H1 (cell line): Measurements from ENCODE around the gene PPP1R1A. TPM values are rescaled to one million over a fixed set of nuclear protein-coding genes. Genes with fewer than 3 reads are reported as not detected.
A peak's percentile ranks its signal among the peaks of the same experiment; 100 is the strongest.

Experiments used
- CTCF ChIA-PET: fragments of 300-600 bp; sonication (Branson Sonifier 250); formaldehyde crosslinking; loops from one replicate; lab custom pipeline; 2021; ENCODE audit not compliant: partially characterized antibody; lab: Charles Lee
- POLR2A ChIA-PET: fragments of 300-600 bp; sonication (Branson Sonifier 250); formaldehyde crosslinking; loops from one replicate; lab custom pipeline; 2021; ENCODE audit warnings: inconsistent platforms; ENCODE audit not compliant: partially characterized antibody; lab: Charles Lee
- DNase-seq, 2 experiments: peaks; one replicate each; pipeline versions ENCODE4 v3.0.0 to v3.0.0-alpha.2; 2010 to 2022; ENCODE audit warnings: low spot score in 2 of 2, low read depth in 1 of 2, mixed read lengths in 1 of 2
- FAIRE-seq: peaks from 2 replicates; lab custom pipeline; 2011; peaks lifted over from hg19 to GRCh38; lab: Jason Lieb, UNC
- H2AFZ ChIP-seq: 2 replicates; pipeline ENCODE4 v1.8.1; 2012; ENCODE audit warnings: low read length, inconsistent platforms
- H2AK5ac ChIP-seq: 2 replicates; pipeline ENCODE4 v1.6.1; 2013; ENCODE audit warnings: low read depth, low read length
- H2BK120ac ChIP-seq: replicated peaks from 2 replicates; pipeline ENCODE3; 2013; ENCODE audit warnings: low read depth, low read length, inconsistent platforms
- H2BK12ac ChIP-seq: 2 replicates; pipeline ENCODE4 v1.6.1; 2013; ENCODE audit warnings: low read depth, low read length
- H2BK15ac ChIP-seq: 2 replicates; pipeline ENCODE4 v1.6.1; 2013; ENCODE audit warnings: low read length
- H2BK20ac ChIP-seq: 2 replicates; pipeline ENCODE4 v1.6.1; 2013; ENCODE audit warnings: low read length
- H2BK5ac ChIP-seq: 2 replicates; pipeline ENCODE4 v1.6.1; 2013; ENCODE audit warnings: low read depth, low read length
- H3K14ac ChIP-seq: 2 replicates; pipeline ENCODE4 v1.6.1; 2013; ENCODE audit warnings: inconsistent platforms; ENCODE audit not compliant: insufficient read length
- H3K18ac ChIP-seq: 2 replicates; pipeline ENCODE4 v1.6.1; 2013; ENCODE audit warnings: low read length; ENCODE audit errors: extremely low read depth
- H3K23ac ChIP-seq: 2 replicates; pipeline ENCODE4 v1.6.1; 2013; ENCODE audit warnings: inconsistent platforms; ENCODE audit not compliant: insufficient read length
- H3K23me2 ChIP-seq: 2 replicates; pipeline ENCODE4 v1.6.1; 2013; ENCODE audit warnings: low read depth, low read length
- H3K27ac ChIP-seq: 2 replicates; pipeline ENCODE4 v1.6.1; 2011; ENCODE audit warnings: low read depth, low read length, inconsistent platforms
- H3K27me3 ChIP-seq, 4 experiments: replicated peaks in 1 of 4; 1 replicate in 1 of 4; 2 replicates in 3 of 4; pipeline versions ENCODE4 v1.6.1 to v1.8.1; 2011 to 2013; ENCODE audit warnings: low read length in 3 of 4, mild to moderate bottlenecking in 3 of 4, inconsistent platforms in 2 of 4, mixed read lengths in 2 of 4, moderate library complexity in 1 of 4; ENCODE audit not compliant: control insufficient read depth in 3 of 4, insufficient read depth in 3 of 4; ENCODE audit errors: extremely low read depth in 1 of 4
- H3K36me3 ChIP-seq, 4 experiments: 2 replicates each; pipeline versions ENCODE4 v1.6.1 to v1.8.1; 2011 to 2013; ENCODE audit warnings: mild to moderate bottlenecking in 4 of 4, low read length in 3 of 4, moderate library complexity in 2 of 4, control low read depth in 1 of 4, inconsistent platforms in 1 of 4; ENCODE audit not compliant: insufficient read depth in 4 of 4, control insufficient read depth in 2 of 4
- H3K4ac ChIP-seq: replicated peaks from 2 replicates; pipeline ENCODE3; 2013; ENCODE audit warnings: low read length, low read depth, mixed read lengths, inconsistent platforms; ENCODE audit not compliant: insufficient read length
- H3K4me1 ChIP-seq, 4 experiments: replicated peaks in 1 of 4; 1 replicate in 1 of 4; 2 replicates in 3 of 4; pipeline versions ENCODE4 v1.6.1 to v1.8.1; 2011 to 2013; ENCODE audit warnings: low read length in 3 of 4, inconsistent platforms in 2 of 4, mixed read lengths in 1 of 4; ENCODE audit not compliant: insufficient read depth in 4 of 4, control insufficient read depth in 3 of 4
- H3K4me2 ChIP-seq, 2 experiments: 2 replicates each; pipeline versions ENCODE4 v1.6.1 to v1.8.1; 2011 to 2013; ENCODE audit warnings: low read depth in 2 of 2, low read length in 2 of 2, control low read depth in 1 of 2, inconsistent platforms in 1 of 2, mild to moderate bottlenecking in 1 of 2; ENCODE audit not compliant: insufficient read depth in 1 of 2
- H3K4me3 ChIP-seq, 4 experiments: fragments of 200-600, 300-600 bp in 1 of 4; sonication (generic), shearing (Covaris generic), sonication (Bioruptor Twin) in 1 of 4; 2 replicates each; pipeline versions ENCODE4 v1.5.1 to v1.8.1; 2011 to 2016; ENCODE audit warnings: low read length in 4 of 4, low read depth in 3 of 4, control low read depth in 2 of 4, inconsistent platforms in 2 of 4, mild to moderate bottlenecking in 2 of 4, mixed read lengths in 1 of 4, moderate library complexity in 1 of 4; ENCODE audit not compliant: insufficient read depth in 2 of 4; ENCODE audit errors: extremely low read depth in 1 of 4
- H3K56ac ChIP-seq: replicated peaks from 2 replicates; pipeline ENCODE3; 2013; ENCODE audit warnings: low read depth, mild to moderate bottlenecking, mixed read lengths, low read length, inconsistent platforms; ENCODE audit not compliant: insufficient read length
- H3K79me1 ChIP-seq: 2 replicates; pipeline ENCODE4 v1.6.1; 2013; ENCODE audit warnings: low read depth, low read length, control low read depth
- H3K79me2 ChIP-seq, 2 experiments: 2 replicates each; pipeline versions ENCODE4 v1.6.1 to v1.8.1; 2012 to 2013; ENCODE audit warnings: low read length in 2 of 2, mild to moderate bottlenecking in 2 of 2, inconsistent platforms in 1 of 2; ENCODE audit not compliant: insufficient read depth in 2 of 2, control insufficient read depth in 1 of 2
- H3K9ac ChIP-seq, 4 experiments: replicated peaks in 1 of 4; 1 replicate in 1 of 4; 2 replicates in 3 of 4; pipeline versions ENCODE4 v1.6.1 to v1.8.1; 2011 to 2013; ENCODE audit warnings: low read depth in 3 of 4, low read length in 3 of 4, control low read depth in 2 of 4, mild to moderate bottlenecking in 2 of 4, moderate library complexity in 2 of 4, inconsistent platforms in 1 of 4; ENCODE audit errors: extremely low read depth in 1 of 4
- H3K9me3 ChIP-seq, 2 experiments: 2 replicates each; pipeline versions ENCODE4 v1.6.1 to v1.8.1; 2012 to 2013; ENCODE audit warnings: mild to moderate bottlenecking in 2 of 2, moderate library complexity in 2 of 2, control low read depth in 1 of 2, inconsistent platforms in 1 of 2, low read depth in 1 of 2, low read length in 1 of 2, mixed read lengths in 1 of 2; ENCODE audit not compliant: insufficient read depth in 2 of 2
- H4K20me1 ChIP-seq, 2 experiments: replicated peaks in 1 of 2; 2 replicates each; pipeline versions ENCODE3 to v1.8.1; 2011 to 2013; ENCODE audit warnings: inconsistent platforms in 2 of 2, low read length in 2 of 2, mild to moderate bottlenecking in 1 of 2; ENCODE audit not compliant: insufficient read depth in 2 of 2, control insufficient read depth in 1 of 2
- H4K5ac ChIP-seq: 2 replicates; pipeline ENCODE4 v1.6.1; 2013; ENCODE audit warnings: low read length, low read depth, mixed read lengths, inconsistent platforms; ENCODE audit not compliant: insufficient read length
- H4K8ac ChIP-seq: 2 replicates; pipeline ENCODE4 v1.8.0; 2013; ENCODE audit warnings: mild to moderate bottlenecking, moderate library complexity, low read length, inconsistent platforms; ENCODE audit not compliant: insufficient read depth; ENCODE audit errors: extremely low read depth
- H4K91ac ChIP-seq: replicated peaks from 2 replicates; pipeline ENCODE3; 2013; ENCODE audit warnings: low read length, mixed read lengths, inconsistent platforms; ENCODE audit not compliant: insufficient read length
- BACH1 ChIP-seq: IDR thresholded peaks from 2 replicates; pipeline ENCODE4 v1.6.1; 2012; ENCODE audit warnings: low read length, improper control_type of control experiment
- CHD1 ChIP-seq: IDR thresholded peaks from 2 replicates; pipeline ENCODE4 v1.6.1; 2012; ENCODE audit warnings: low read depth, low read length, improper control_type of control experiment
- CTBP2 ChIP-seq: IDR thresholded peaks from 2 replicates; pipeline ENCODE4 v1.7.0; 2011; ENCODE audit warnings: borderline replicate concordance, mild to moderate bottlenecking, moderate library complexity, mixed read lengths, low read length; ENCODE audit not compliant: insufficient read depth, insufficient read length
- EZH2 ChIP-seq: fragments of 200-600 bp; sonication (generic); IDR thresholded peaks from 2 replicates; pipeline ENCODE4 v1.7.1; 2012; ENCODE audit warnings: low read depth, mild to moderate bottlenecking, moderate library complexity, low read length, inconsistent platforms; ENCODE audit not compliant: severe bottlenecking
- GABPA ChIP-seq: IDR thresholded peaks from 2 replicates; pipeline ENCODE4 v1.6.1; 2011; ENCODE audit warnings: mild to moderate bottlenecking, low read length, moderate library complexity, borderline replicate concordance; ENCODE audit not compliant: insufficient read depth
- NRF1 ChIP-seq: IDR thresholded peaks from 2 replicates; pipeline ENCODE4 v1.6.1; 2011; ENCODE audit warnings: mild to moderate bottlenecking, low read depth, low read length, improper control_type of control experiment
- POLR2AphosphoS5 ChIP-seq: IDR thresholded peaks from 2 replicates; pipeline ENCODE4 v1.6.1; 2011; ENCODE audit warnings: low read depth, low read length
- USF2 ChIP-seq: IDR thresholded peaks from 2 replicates; pipeline ENCODE4 v1.6.1; 2011; ENCODE audit warnings: low read length, improper control_type of control experiment
- WGBS, 2 experiments: shearing (Covaris generic) in 1 of 2; methylation state at CpG; one replicate each; pipeline versions ENCODE4 v1.1.6 to v1.1.7; 2013 to 2015; ENCODE audit warnings: low lambda C conversion rate in 2 of 2, mixed read lengths in 2 of 2, inconsistent platforms in 1 of 2, low coverage in 1 of 2, missing lambda C conversion rate in 1 of 2; ENCODE audit not compliant: insufficient replicate concordance in 2 of 2, insufficient coverage in 1 of 2, insufficient read length in 1 of 2; ENCODE audit errors: extremely low coverage in 1 of 2, missing lambda C conversion rate in 1 of 2; 5-methylcytosine and 5-hydroxymethylcytosine counted together
- polyA plus RNA-seq, 7 experiments: library from polyadenylated mRNA; depleted of rRNA in 3 of 7; stranded (reverse) in 5 of 7; unstranded in 2 of 7; fragments of >200 nt in 5 of 7; fragments of 200-250 nt in 2 of 7; gene quantifications; 1 replicate in 5 of 7; 2 replicates in 1 of 7; 4 replicates in 1 of 7; pipeline versions ENCODE4 v1.2.1 to v1.2.3, GENCODE V29; 2011 to 2013; ENCODE audit warnings: missing spikeins in 2 of 7, mixed read lengths in 2 of 7
- total RNA-seq: library from RNA; stranded (reverse); fragmentation: NEBNext Ultra II Directional; extraction: Animal tissue kit (Norgen Biotek cat#: 25700); gene quantifications from 2 replicates; pipeline ENCODE4 v1.2.1, GENCODE V29; 2021

The PPP1R1A gene
- total and polyA plus RNA-seq, 2 of the 8 experiments (the other 6 are each of a cell fraction or from before 2014, with no cell fraction given), result 5.8 to 13.1 TPM

- no peaks in the 10 kb centered on the region for H3K79me2 ChIP-seq
- no peak overlapping the region for H2AFZ ChIP-seq
- FAIRE-seq (no peak), DNase-seq (no peak)
- H3K27ac ChIP-seq, result no peak overlapping the region
- no peak overlapping the region for H2BK5ac ChIP-seq
- TF ChIP-seq CTBP2, result no peak
- no peak for TF ChIP-seq NRF1
- no peak for TF ChIP-seq EZH2
- TF ChIP-seq GABPA, result no peak
- no peak for TF ChIP-seq USF2
- no peak for TF ChIP-seq POLR2AphosphoS5
- no peak for TF ChIP-seq CHD1
- TF ChIP-seq BACH1, result no peak
- no peaks in the 10 kb centered on the region for H4K20me1 ChIP-seq
- WGBS, 2 experiments, result 57% methylated on average over 5 of the region's 5 CpGs; no CpG with 5 or more reads in 1 of the 2 experiments
- peak overlapping the region; percentile 58 to 88 for H3K4me2 ChIP-seq
- H4K91ac ChIP-seq, result no peak overlapping the region
- H3K14ac ChIP-seq, result no peak overlapping the region
- H3K4me1 ChIP-seq, result peaks cover 0 to 26% (median 18%) of the 10 kb centered on the region in 4 experiments; a peak in 6 of 7 replicates
- no peak overlapping the region for H2BK20ac ChIP-seq
- no peak overlapping the region for H4K8ac ChIP-seq
- H3K56ac ChIP-seq, result no peak overlapping the region
- no peak overlapping the region for H4K5ac ChIP-seq
- peaks cover 2 to 49% (median 40%) of the 10 kb centered on the region in 4 experiments for H3K27me3 ChIP-seq
- no peak overlapping the region for H2BK15ac ChIP-seq
- H2BK12ac ChIP-seq, result no peak overlapping the region
- no peaks in the 10 kb centered on the region for H3K36me3 ChIP-seq
- no peak overlapping the region for H3K4ac ChIP-seq
- POLR2A ChIA-PET, result interaction anchor here (0.6 kb wide), 1 partner anchor 38 kb away, joined by 3 read pairs; no protein-coding TSS in a partner anchor
- H3K9me3 ChIP-seq, result no peaks in the 10 kb centered on the region
- H3K23ac ChIP-seq, result no peak overlapping the region
- no peaks in the 10 kb centered on the region; the same call in none of the 2 replicates for H3K79me1 ChIP-seq
- H3K18ac ChIP-seq, result no peak overlapping the region
- H3K4me3 ChIP-seq, result peak overlapping the region; percentile 69 to 88 (median 74); a peak in 7 of 8 replicates
- H3K9ac ChIP-seq, result no peak overlapping the region
- H2AK5ac ChIP-seq, result peak overlapping the region; percentile 45; the same call in 1 of the 2 replicates
- H2BK120ac ChIP-seq, result no peak overlapping the region
- peaks cover 9% of the 10 kb centered on the region; the same call in 1 of the 2 replicates for H3K23me2 ChIP-seq
- CTCF ChIA-PET, result interaction anchor here (0.6 to 8.2 kb wide), 16 partner anchors 7 to 669 kb away, joined by 3 to 99 read pairs (median 3); no protein-coding TSS in a partner anchor
Measured at GRCh38 chr12:54587315-54587873, 1.1 kb downstream of the PPP1R1A start.
